ENCODE measurements around the gene KRTAP10-2.

The KRTAP10-2 gene

GRCh38 chr21:44537930-44538911 lies 13.1 kb downstream of the KRTAP10-2 start:
- DNase-seq = no peak

GRCh38 chr21:44535963-44536362 lies 15.3 kb downstream of the KRTAP10-2 start:
- DNase-seq = no peak

- no peak for DNase-seq
Observed at GRCh38 chr21:44534688-44535087, 16.6 kb downstream of the KRTAP10-2 start.

GRCh38 chr21:44533891-44534627 lies 17.2 kb downstream of the KRTAP10-2 start:
- no peak for DNase-seq

- no peak for DNase-seq
Observed at GRCh38 chr21:44533121-44533890, 18.0 kb downstream of the KRTAP10-2 start.

GRCh38 chr21:44532712-44533111 lies 18.6 kb downstream of the KRTAP10-2 start:
- DNase-seq = no peak

GRCh38 chr21:44531606-44532564 lies 19.4 kb downstream of the KRTAP10-2 start:
- no peak for DNase-seq

GRCh38 chr21:44530903-44531605 lies 20.3 kb downstream of the KRTAP10-2 start:
- no peak for DNase-seq

- DNase-seq = no peak
Observed at GRCh38 chr21:44530221-44530902, 20.9 kb downstream of the KRTAP10-2 start.

- no peak for DNase-seq
Observed at GRCh38 chr21:44529503-44530125, 21.7 kb downstream of the KRTAP10-2 start.

GRCh38 chr21:44529011-44529421 lies 22.3 kb downstream of the KRTAP10-2 start:
- DNase-seq = no peak

- no peak for DNase-seq
Observed at GRCh38 chr21:44528634-44528995, 22.7 kb downstream of the KRTAP10-2 start.

- no peak for DNase-seq
Observed at GRCh38 chr21:44527983-44528633, 23.2 kb downstream of the KRTAP10-2 start.

- DNase-seq = no peak
Observed at GRCh38 chr21:44527156-44527982, 23.9 kb downstream of the KRTAP10-2 start.

GRCh38 chr21:44526096-44526997 lies 25.0 kb downstream of the KRTAP10-2 start:
- no peak for DNase-seq

- DNase-seq = no peak
Observed at GRCh38 chr21:44525391-44526095, 25.8 kb downstream of the KRTAP10-2 start.
